ENCODE data around the gene ADGRV1. TPM values are rescaled to one million over a fixed set of nuclear protein-coding genes. Genes with fewer than 3 reads are reported as not detected.
"Not testable (repeated sequence)": the region's sequence is repeated elsewhere in the genome, so short reads cannot be mapped to it uniquely, and the experiment has no call there.

Gene ADGRV1
- total RNA-seq, 1 experiment from 2014 or later = not detected

- peaks cover 28% of the 10 kb centered on the region for H3K9me3 Mint-ChIP-seq (ENCODE audit: unreplicated experiment)
- H3K4me3 Mint-ChIP-seq (ENCODE audit: unreplicated experiment) = no peak overlapping the region
- ChIA-PET POLR2A (no interaction called here), CTCF (no interaction called here)
- H3K4me1 Mint-ChIP-seq (ENCODE audit: insufficient read depth, unreplicated experiment) = peaks cover 4% of the 10 kb centered on the region
- no peaks in the 10 kb centered on the region for H3K27me3 Mint-ChIP-seq (ENCODE audit: insufficient read depth, unreplicated experiment)
- no peak for TF ChIP-seq CTCF (IDR thresholded peaks at IDR 0.05; ENCODE audit: unreplicated experiment)
- no peak overlapping the region for H3K27ac Mint-ChIP-seq (ENCODE audit: low read depth, unreplicated experiment)
- no peaks in the 10 kb centered on the region for H3K36me3 Mint-ChIP-seq (ENCODE audit: insufficient read depth, unreplicated experiment)
- intact Hi-C loops (cut with micrococcal nuclease) = no loop called here
- no TSS peak for BruUV-seq (replicated peaks)
- DNase-seq (ENCODE audit: unreplicated experiment) = no peak
Measured at GRCh38 chr5:91011029-91011428, 452.4 kb downstream of the ADGRV1 start.

- DNase-seq (ENCODE audit: unreplicated experiment); H3K4me3 Mint-ChIP-seq (ENCODE audit: unreplicated experiment); BruUV-seq (replicated peaks); H3K27ac Mint-ChIP-seq (ENCODE audit: low read depth, unreplicated experiment); H3K36me3 Mint-ChIP-seq (ENCODE audit: insufficient read depth, unreplicated experiment); H3K27me3 Mint-ChIP-seq (ENCODE audit: insufficient read depth, unreplicated experiment); intact Hi-C loops (cut with micrococcal nuclease): not testable (repeated sequence)
- ChIA-PET CTCF (interaction anchor here (0.9 to 1.4 kb wide), 3 partner anchors 12 to 81 kb away, joined by 3 to 4 read pairs (median 3); no protein-coding TSS in a partner anchor), POLR2A (interaction anchor here (1.1 to 1.4 kb wide), 3 partner anchors 15 to 370 kb away, joined by 3 to 5 read pairs (median 3); partner anchors contain the start of gene ARRDC3)
- Mint-ChIP-seq H3K9me3 (ENCODE audit: unreplicated experiment) (peaks cover 21% of the 10 kb centered on the region), H3K4me1 (ENCODE audit: insufficient read depth, unreplicated experiment) (peaks cover 19% of the 10 kb centered on the region)
Measured at GRCh38 chr5:91012867-91013266, 454.3 kb downstream of the ADGRV1 start.

DNA sequence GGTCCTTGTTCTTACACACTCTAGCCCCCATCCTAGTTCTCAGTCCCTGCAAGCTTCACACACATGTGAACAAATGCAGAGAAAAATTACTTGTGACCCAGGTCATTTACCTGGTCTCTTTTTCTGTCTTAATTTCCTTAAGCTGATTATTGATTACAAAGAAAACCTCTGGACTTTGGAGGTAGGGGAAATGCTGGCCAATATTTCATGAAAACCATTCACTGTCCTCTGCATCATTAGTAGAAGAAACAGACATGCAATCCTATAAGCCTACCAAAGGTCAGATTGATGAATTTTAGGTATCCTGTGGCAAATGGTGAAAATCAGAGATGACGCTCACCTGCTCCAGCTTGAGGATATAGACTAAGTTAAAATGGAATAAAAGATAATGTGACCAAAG, 457.7 kb downstream of the ADGRV1 start:
- no TSS peak for BruUV-seq (replicated peaks)
- Mint-ChIP-seq H3K36me3 (ENCODE audit: insufficient read depth, unreplicated experiment) (no peaks in the 10 kb centered on the region), H3K9me3 (ENCODE audit: unreplicated experiment) (peaks cover 21% of the 10 kb centered on the region), H3K4me1 (ENCODE audit: insufficient read depth, unreplicated experiment) (peaks cover 26% of the 10 kb centered on the region), H3K27ac (ENCODE audit: low read depth, unreplicated experiment) (peak overlapping the region; percentile 74), H3K27me3 (ENCODE audit: insufficient read depth, unreplicated experiment) (no peaks in the 10 kb centered on the region), H3K4me3 (ENCODE audit: unreplicated experiment) (peak overlapping the region; percentile 59)
- no peak for TF ChIP-seq CTCF (IDR thresholded peaks at IDR 0.05; ENCODE audit: unreplicated experiment)
- intact Hi-C loops (cut with micrococcal nuclease) = no loop called here
- POLR2A ChIA-PET = interaction anchor here (0.8 to 4.9 kb wide), 18 partner anchors 11 to 367 kb away, joined by 3 to 34 read pairs (median 5); partner anchors contain the start of gene ARRDC3
- CTCF ChIA-PET = interaction anchor here (0.9 to 1.4 kb wide), 3 partner anchors 17 to 84 kb away, joined by 3 to 5 read pairs (median 5); no protein-coding TSS in a partner anchor
- no peak for DNase-seq (ENCODE audit: unreplicated experiment)

GRCh38 chr5:91016954-91017700, 458.5 kb downstream of the ADGRV1 start:
- intact Hi-C loops (cut with micrococcal nuclease) = no loop called here
- Mint-ChIP-seq H3K9me3 (ENCODE audit: unreplicated experiment) (peaks cover 21% of the 10 kb centered on the region), H3K4me1 (ENCODE audit: insufficient read depth, unreplicated experiment) (peaks cover 26% of the 10 kb centered on the region), H3K4me3 (ENCODE audit: unreplicated experiment) (peak overlapping the region; percentile 59), H3K36me3 (ENCODE audit: insufficient read depth, unreplicated experiment) (no peaks in the 10 kb centered on the region), H3K27me3 (ENCODE audit: insufficient read depth, unreplicated experiment) (no peaks in the 10 kb centered on the region), H3K27ac (ENCODE audit: low read depth, unreplicated experiment) (peak overlapping the region; percentile 55)
- TF ChIP-seq CTCF (IDR thresholded peaks at IDR 0.05; ENCODE audit: unreplicated experiment) = no peak
- peak; percentile 87 for DNase-seq (ENCODE audit: unreplicated experiment)
- no TSS peak for BruUV-seq (replicated peaks)
- ChIA-PET CTCF (interaction anchor here (0.6 to 1.7 kb wide), 4 partner anchors 18 to 367 kb away, joined by 3 to 9 read pairs (median 4); no protein-coding TSS in a partner anchor), POLR2A (interaction anchor here (0.7 to 4.9 kb wide), 25 partner anchors 10 to 371 kb away, joined by 3 to 34 read pairs (median 5); partner anchors contain the start of gene ARRDC3)
